B cell (primary cell): ENCODE measurements around the gene MAP3K1. TPM values are rescaled to one million over a fixed set of nuclear protein-coding genes. Genes with fewer than 3 reads are reported as not detected.

Source experiments
- ATAC-seq: fragments of 200-7000 bp; cut with Tn5 transposase; one replicate; pipeline ENCODE4 v1.10.0; 2021; ENCODE audit warnings: low read depth, mild to moderate bottlenecking, moderate number of reproducible peaks, moderate library complexity
- CTCF ChIA-PET: fragments of 350-600 bp; sonication (Branson Sonifier 250); formaldehyde crosslinking; loops from one replicate; lab custom pipeline; 2021; ENCODE audit warnings: antibody characterized with exemption, inconsistent platforms; lab: Charles Lee
- POLR2A ChIA-PET: fragments of 350-600 bp; sonication (Branson Sonifier 250); formaldehyde crosslinking; loops from one replicate; lab custom pipeline; 2021; ENCODE audit warnings: antibody characterized with exemption; lab: Charles Lee
- DNase-seq: peaks from one replicate; pipeline ENCODE4 v3.0.0; 2013
- H2AFZ ChIP-seq: 2 replicates; pipeline ENCODE4 v1.6.1; 2012; ENCODE audit warnings: mild to moderate bottlenecking, low read depth, low read length; ENCODE audit not compliant: insufficient read depth, poor library complexity, severe bottlenecking
- H3K27ac ChIP-seq, 2 donors: 1 replicate in 1 of 2; 2 replicates in 1 of 2; pipeline ENCODE4 v1.5.1; 2012 to 2013; ENCODE audit warnings: low read length in 2 of 2, mild to moderate bottlenecking in 2 of 2, moderate library complexity in 1 of 2
- H3K27me3 ChIP-seq, 4 experiments: fragments of 200-600 bp in 1 of 4; sonication (generic) in 1 of 4; replicated peaks in 1 of 4; 1 replicate in 2 of 4; 2 replicates in 2 of 4; pipeline versions ENCODE4 v1.6.1 to v1.7.0; 2013 to 2016; ENCODE audit warnings: low read length in 3 of 4, mild to moderate bottlenecking in 2 of 4, mixed read lengths in 1 of 4, moderate library complexity in 1 of 4; ENCODE audit not compliant: insufficient read depth in 4 of 4, control insufficient read depth in 3 of 4; ENCODE audit errors: control extremely low read depth in 1 of 4
- H3K36me3 ChIP-seq, 2 experiments: replicated peaks in 1 of 2; 1 replicate in 1 of 2; 2 replicates in 1 of 2; pipeline versions ENCODE4 v1.6.1 to v1.7.1; 2013; ENCODE audit warnings: low read length in 1 of 2; ENCODE audit not compliant: insufficient read depth in 2 of 2, control insufficient read depth in 1 of 2; ENCODE audit errors: control extremely low read depth in 1 of 2, extremely low read depth in 1 of 2
- H3K4me1 ChIP-seq, 2 donors: fragments of 200-600 bp in 1 of 2; sonication (generic) in 1 of 2; 1 replicate in 1 of 2; 2 replicates in 1 of 2; pipeline versions ENCODE4 v1.5.1 to v1.6.1; 2013 to 2017; ENCODE audit warnings: low read length in 2 of 2; ENCODE audit not compliant: control insufficient read depth in 2 of 2, insufficient read depth in 2 of 2
- H3K4me2 ChIP-seq: replicated peaks from 2 replicates; pipeline ENCODE3; 2012; ENCODE audit warnings: mild to moderate bottlenecking, low read depth, low read length; ENCODE audit not compliant: poor library complexity, severe bottlenecking
- H3K4me3 ChIP-seq, 5 experiments: fragments of 200-600 bp in 1 of 5; sonication (generic) in 1 of 5; 1 replicate in 3 of 5; 2 replicates in 2 of 5; pipeline versions ENCODE4 v1.5.1 to v1.7.0; 2011 to 2016; ENCODE audit warnings: low read length in 4 of 5, mild to moderate bottlenecking in 4 of 5, low read depth in 2 of 5, control low read depth in 1 of 5, moderate library complexity in 1 of 5; ENCODE audit not compliant: insufficient read depth in 1 of 5; ENCODE audit errors: control extremely low read depth in 1 of 5, extremely low read depth in 1 of 5
- H3K79me2 ChIP-seq: fragments of 200-600 bp; sonication (generic); one replicate; pipeline ENCODE4 v1.6.0; 2016; ENCODE audit warnings: low read length; ENCODE audit not compliant: control insufficient read depth, insufficient read depth
- H3K9ac ChIP-seq: fragments of 200-600 bp; sonication (generic); 2 replicates; pipeline ENCODE4 v1.6.1; 2017; ENCODE audit warnings: mild to moderate bottlenecking, low read length, moderate library complexity
- H3K9me3 ChIP-seq, 3 donors: one replicate each; pipeline versions ENCODE4 v1.6.1 to v1.7.1; 2013; ENCODE audit warnings: low read length in 2 of 3; ENCODE audit not compliant: control insufficient read depth in 2 of 3, insufficient read depth in 1 of 3; ENCODE audit errors: control extremely low read depth in 1 of 3
- H4K20me1 ChIP-seq: 2 replicates; pipeline ENCODE4 v1.6.0; 2012; ENCODE audit warnings: mild to moderate bottlenecking, low read length; ENCODE audit not compliant: insufficient read depth, control insufficient read depth, poor library complexity, severe bottlenecking
- H3K27ac Mint-ChIP-seq: one replicate; pipeline ENCODE4 v1.8.0; 2021; ENCODE audit warnings: mixed read lengths
- H3K27me3 Mint-ChIP-seq: one replicate; pipeline ENCODE4 v1.8.0; 2021; ENCODE audit warnings: mixed read lengths
- H3K4me1 Mint-ChIP-seq: one replicate; pipeline ENCODE4 v1.8.0; 2021; ENCODE audit warnings: mixed read lengths
- H3K4me3 Mint-ChIP-seq: one replicate; pipeline ENCODE4 v1.8.0; 2021; ENCODE audit warnings: mixed read lengths
- H3K9me3 Mint-ChIP-seq: one replicate; pipeline ENCODE4 v1.8.0; 2022; ENCODE audit warnings: mixed read lengths; ENCODE audit not compliant: insufficient read depth
- CTCF ChIP-seq: fragments of 200-600 bp; IDR thresholded peaks from one replicate; pipeline ENCODE4 v1.8.0; 2022; ENCODE audit warnings: antibody characterized with exemption, mild to moderate bottlenecking
- EZH2 ChIP-seq: IDR thresholded peaks from 2 replicates; pipeline ENCODE4 v1.6.1; 2012; ENCODE audit warnings: borderline replicate concordance, low read depth, mild to moderate bottlenecking, moderate library complexity, low read length; ENCODE audit not compliant: insufficient read depth, poor library complexity, severe bottlenecking
- WGBS: methylation state at CpG from one replicate; pipeline ENCODE4 v1.1.5; 2013; ENCODE audit warnings: missing lambda C conversion rate; ENCODE audit not compliant: insufficient coverage; 5-methylcytosine and 5-hydroxymethylcytosine counted together
- intact Hi-C: fragments of 100-400 bp; cut with micrococcal nuclease; formaldehyde crosslinking; loops from one replicate; pipeline ENCODE4 v1.10.0; 2022
- polyA plus RNA-seq: library from polyadenylated mRNA; depleted of rRNA; stranded (reverse); fragments of >200 nt; gene quantifications from 2 replicates; pipeline ENCODE4 v1.2.3, GENCODE V29; 2012
- total RNA-seq, 2 donors: library from RNA; stranded (reverse); fragments of 120-200 nt in 1 of 2; gene quantifications; 1 replicate in 1 of 2; 2 replicates in 1 of 2; pipeline versions ENCODE4 v1.2.3 to v1.2.4, GENCODE V29; 2013 to 2022

The MAP3K1 gene
- total and polyA plus RNA-seq, 2 donors (not counting 1 experiment from before 2014, with no cell fraction given), result 51.7 to 160 TPM

GRCh38 chr5:56803894-56804293, 11.5 kb upstream of the MAP3K1 start:
- no peak for ATAC-seq
- no peak for TF ChIP-seq EZH2

GRCh38 chr5:56807679-56808078, 7.7 kb upstream of the MAP3K1 start:
- no peaks in the 10 kb centered on the region for H3K27me3 Mint-ChIP-seq
- Histone ChIP-seq H3K36me3 (no peaks in the 10 kb centered on the region), H3K27ac (no peak overlapping the region), H3K79me2 (no peaks in the 10 kb centered on the region), H4K20me1 (no peaks in the 10 kb centered on the region), H3K27me3 (no peaks in the 10 kb centered on the region), H3K9ac (no peak overlapping the region), H3K9me3 (no peaks in the 10 kb centered on the region), H3K4me1 (peaks cover 4 to 8% of the 10 kb centered on the region in 2 donors), H2AFZ (peak overlapping the region; percentile 19), H3K4me3 (no peak overlapping the region), H3K4me2 (no peak overlapping the region)
- no peak for DNase-seq
- H3K4me3 Mint-ChIP-seq, result no peak overlapping the region
- WGBS, result 73% methylated on average over 2 of the region's 5 CpGs
- no peaks in the 10 kb centered on the region for H3K9me3 Mint-ChIP-seq
- H3K27ac Mint-ChIP-seq, result no peak overlapping the region
- CTCF ChIA-PET, result interaction anchor here (1.0 kb wide), 1 partner anchor 75 kb away, joined by 3 read pairs; no protein-coding TSS in a partner anchor
- H3K4me1 Mint-ChIP-seq, result peaks cover 22% of the 10 kb centered on the region
- intact Hi-C loops, result no loop called here
- no peak for ATAC-seq
- no peak for TF ChIP-seq CTCF
- no peak for TF ChIP-seq EZH2
- POLR2A ChIA-PET, result no interaction called here

More at GRCh38 chr5:56803894-56804293, 11.5 kb upstream of the MAP3K1 start:
- no peak overlapping the region for H3K9ac ChIP-seq
- DNase-seq, result no peak
- ChIA-PET POLR2A (interaction anchor here (0.6 kb wide), 1 partner anchor 61 kb away, joined by 4 read pairs; no protein-coding TSS in a partner anchor), CTCF (no interaction called here)
- H3K4me2 ChIP-seq, result no peak overlapping the region
- no peaks in the 10 kb centered on the region for H3K79me2 ChIP-seq
- no peaks in the 10 kb centered on the region for H3K9me3 ChIP-seq
- peaks cover 4 to 7% of the 10 kb centered on the region in 2 donors for H3K4me1 ChIP-seq
- WGBS, result no CpG with 5 or more reads among the region's 1 CpG
- H3K27ac ChIP-seq, result no peak overlapping the region
- no peaks in the 10 kb centered on the region for H3K36me3 ChIP-seq
- peaks cover 20% of the 10 kb centered on the region for H3K4me1 Mint-ChIP-seq
- no peak overlapping the region for H2AFZ ChIP-seq
- no peak overlapping the region for H3K27ac Mint-ChIP-seq
- no peaks in the 10 kb centered on the region for H3K9me3 Mint-ChIP-seq
- H3K27me3 Mint-ChIP-seq, result no peaks in the 10 kb centered on the region
- no peaks in the 10 kb centered on the region for H4K20me1 ChIP-seq
- no peak overlapping the region for H3K4me3 ChIP-seq
- no peaks in the 10 kb centered on the region for H3K27me3 ChIP-seq
- H3K4me3 Mint-ChIP-seq, result no peak overlapping the region
- intact Hi-C loops, result no loop called here
